Omental fat pad (tissue), 4 donors: ENCODE results near the gene COX6A2. TPM values are rescaled to one million over a fixed set of nuclear protein-coding genes. Genes with fewer than 3 reads are reported as not detected.
"Not testable (repeated sequence)": the region's sequence is repeated elsewhere in the genome, so short reads cannot be mapped to it uniquely, and the experiment has no call there.

Experiments used
- ATAC-seq: fragments of 150-250 bp; one replicate; pipeline ENCODE4 v1.9.1; 2016; ENCODE audit warnings: mild to moderate bottlenecking, moderate library complexity; ENCODE audit not compliant: low FRiP score
- DNase-seq: peaks from one replicate; pipeline ENCODE4 v3.0.0-alpha.2; 2019; ENCODE audit warnings: low spot score
- CTCF ChIP-seq, 3 donors: fragments of 450-650 bp; IDR thresholded peaks; one replicate each; pipeline ENCODE4 v1.5.1; 2016 to 2017; ENCODE audit warnings: antibody characterized with exemption in 3 of 3, mild to moderate bottlenecking in 3 of 3, moderate library complexity in 2 of 3
- total RNA-seq, 4 donors: library from RNA; depleted of rRNA; stranded (reverse); fragments of >200 nt; gene quantifications; one replicate each; pipeline ENCODE4 v1.1.0, GENCODE V29; 2016

The COX6A2 gene
- total RNA-seq, 4 donors from 2014 or later: not detected

GRCh38 chr16:31455601-31456314 is 27.6 kb upstream of the COX6A2 start:
- TF ChIP-seq CTCF (IDR thresholded peaks at IDR 0.05): no peak
- ATAC-seq (no peak), DNase-seq (no peak)

- no peak for TF ChIP-seq CTCF (IDR thresholded peaks at IDR 0.05)
- DNase-seq (no peak), ATAC-seq (peak; percentile 50)
Measured at GRCh38 chr16:31453255-31454204, 25.4 kb upstream of the COX6A2 start.

- ATAC-seq: peak; percentile 57
- DNase-seq: no peak
- TF ChIP-seq CTCF (IDR thresholded peaks at IDR 0.05): no peak
Measured at GRCh38 chr16:31452631-31453106, 24.5 kb upstream of the COX6A2 start.

- TF ChIP-seq CTCF (IDR thresholded peaks at IDR 0.05): peak in 1 of 3 donors; percentile 16
- ATAC-seq (peak; percentile 68), DNase-seq (no peak)
Measured at GRCh38 chr16:31451681-31452351, 23.7 kb upstream of the COX6A2 start.

- DNase-seq: no peak
- no peak for ATAC-seq
- no peak for TF ChIP-seq CTCF (IDR thresholded peaks at IDR 0.05)
Measured at GRCh38 chr16:31451201-31451600, 23.0 kb upstream of the COX6A2 start.

DNA sequence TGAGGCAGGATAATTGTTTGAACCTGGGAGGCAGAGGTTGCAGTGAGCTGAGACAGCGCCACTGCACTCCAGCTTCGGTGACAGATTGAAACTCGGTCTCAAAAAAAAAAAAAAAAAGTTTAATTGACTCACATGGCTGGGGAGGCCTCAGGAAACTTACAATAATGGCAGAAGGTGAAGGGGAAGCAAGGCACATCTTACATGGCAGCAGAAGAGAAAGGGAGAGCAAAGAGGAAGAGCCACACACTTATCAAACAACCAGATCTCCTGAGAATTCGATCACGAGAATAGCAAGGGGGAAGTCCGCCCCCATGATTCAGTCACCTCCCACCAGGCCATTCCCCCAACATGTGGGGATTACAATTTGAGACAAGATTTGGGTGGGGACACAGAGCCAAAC is 17.8 kb upstream of the COX6A2 start:
- not testable (repeated sequence) for DNase-seq, ATAC-seq

DNA sequence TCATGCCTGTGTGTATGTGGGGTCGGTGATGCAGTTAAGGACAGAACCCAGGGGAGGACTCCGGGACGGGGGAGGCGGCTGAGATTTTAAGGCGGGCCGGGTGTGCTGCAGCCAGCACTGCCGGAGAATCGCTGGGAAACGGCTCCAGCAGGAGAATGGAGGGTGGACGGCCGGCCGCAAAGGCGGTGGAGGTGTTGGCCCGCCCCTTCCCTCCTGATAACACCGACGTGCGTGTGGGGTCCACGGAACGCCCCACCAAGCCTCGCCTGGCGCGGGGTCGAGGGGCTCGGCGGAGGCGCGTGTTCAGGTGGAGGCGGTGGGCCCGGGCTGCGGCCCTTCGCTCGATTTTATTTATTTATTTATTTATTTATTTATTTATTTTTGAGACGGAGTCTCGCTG is 13.8 kb upstream of the COX6A2 start:
- TF ChIP-seq CTCF (IDR thresholded peaks at IDR 0.05): no peak
- no peak for ATAC-seq
- no peak for DNase-seq
